Stimulated activated CD4-positive, alpha-beta T cell treated with anti-CD3 and anti-CD28 coated beads, Interleukin-1b, Interleukin-23, amount 100 ng/mL, for 24 hours (primary cell): ENCODE data around the gene TAF9.
"Not testable (repeated sequence)": the region's sequence is repeated elsewhere in the genome, so short reads cannot be mapped to it uniquely, and the experiment has no call there.

Experiments used
- DNase-seq, 4 experiments: peaks; one replicate each; pipeline ENCODE4 v3.0.0-alpha.2; 2020; ENCODE audit warnings: low read depth in 4 of 4, low spot score in 1 of 4

Gene TAF9

GRCh38 chr5:69341520-69342161 lies 27.7 kb downstream of the TAF9 start:
- DNase-seq: no peak

- no peak for DNase-seq
Observed at GRCh38 chr5:69335341-69335935, 33.9 kb downstream of the TAF9 start.

- peak; percentile 38 to 68 (median 48) for DNase-seq
Observed at GRCh38 chr5:69334793-69335268, 34.5 kb downstream of the TAF9 start.

- DNase-seq: not testable (repeated sequence)
Observed at GRCh38 chr5:69333668-69334315, 35.5 kb downstream of the TAF9 start.

GRCh38 chr5:69331528-69332445 lies 37.5 kb downstream of the TAF9 start:
- DNase-seq: no peak

- no peak for DNase-seq
Observed at GRCh38 chr5:69329905-69330489, 39.3 kb downstream of the TAF9 start.

- no peak for DNase-seq
Observed at GRCh38 chr5:69326365-69326764, 43.0 kb downstream of the TAF9 start.

- no peak for DNase-seq
Observed at GRCh38 chr5:69317391-69317790, 51.9 kb downstream of the TAF9 start.

GRCh38 chr5:69315972-69316371 lies 53.3 kb downstream of the TAF9 start:
- no peak for DNase-seq
